ENCODE measurements around the gene SAMD14. TPM values are rescaled to one million over a fixed set of nuclear protein-coding genes. Genes with fewer than 3 reads are reported as not detected.

SAMD14 gene
- polyA plus RNA-seq, 1 experiment = 3.5 TPM

GRCh38 chr17:50070908-50071680 lies 58.9 kb downstream of the SAMD14 start:
- POLR2A ChIA-PET = no interaction called here

GRCh38 chr17:50067996-50068395 lies 62.0 kb downstream of the SAMD14 start:
- H3K27ac ChIP-seq (ENCODE audit: low read depth, low read length) = no peak overlapping the region
- ChIA-PET POLR2A (no interaction called here), CTCF (interaction anchor here (1.5 to 4.9 kb wide), 3 partner anchors 19 to 41 kb away, joined by 7 to 40 read pairs (median 15); partner anchors contain the start of gene PDK2)

More at GRCh38 chr17:50070908-50071680, 58.9 kb downstream of the SAMD14 start:
- no peak for DNase-seq (ENCODE audit: low read depth, low spot score)
- H3K4me3 ChIP-seq (ENCODE audit: low read depth, low read length) = no peak overlapping the region
- H3K27me3 ChIP-seq (ENCODE audit: control insufficient read depth, insufficient read depth, low read length) = no peaks in the 10 kb centered on the region
- CTCF ChIA-PET = interaction anchor here (1.2 kb wide), 1 partner anchor 16 kb away, joined by 3 read pairs; no protein-coding TSS in a partner anchor
- no peak for TF ChIP-seq CTCF (IDR thresholded peaks at IDR 0.05; ENCODE audit: low read depth, low read length)
- no peak overlapping the region for H3K27ac ChIP-seq (ENCODE audit: low read depth, low read length)
- H3K9me3 ChIP-seq (ENCODE audit: control insufficient read depth, insufficient read depth, low read length) = peaks cover 6% of the 10 kb centered on the region; the same call in 1 of the 2 replicates

GRCh38 chr17:50066995-50067394 lies 63.0 kb downstream of the SAMD14 start:
- Histone ChIP-seq H3K4me3 (ENCODE audit: low read depth, low read length) (no peak overlapping the region), H3K27me3 (ENCODE audit: control insufficient read depth, insufficient read depth, low read length) (no peaks in the 10 kb centered on the region), H3K9me3 (ENCODE audit: control insufficient read depth, insufficient read depth, low read length) (peaks cover 6% of the 10 kb centered on the region; the same call in 1 of the 2 replicates), H3K27ac (ENCODE audit: low read depth, low read length) (no peak overlapping the region)
- no peak for TF ChIP-seq CTCF (IDR thresholded peaks at IDR 0.05; ENCODE audit: low read depth, low read length)
- CTCF ChIA-PET = interaction anchor here (0.9 to 4.9 kb wide), 4 partner anchors 11 to 40 kb away, joined by 4 to 40 read pairs (median 11); partner anchors contain the start of genes ITGA3 and PDK2
- DNase-seq (ENCODE audit: low read depth, low spot score) = no peak
- POLR2A ChIA-PET = no interaction called here

More at GRCh38 chr17:50067996-50068395, 62.0 kb downstream of the SAMD14 start:
- Histone ChIP-seq H3K4me3 (ENCODE audit: low read depth, low read length) (no peak overlapping the region), H3K27me3 (ENCODE audit: control insufficient read depth, insufficient read depth, low read length) (no peaks in the 10 kb centered on the region), H3K9me3 (ENCODE audit: control insufficient read depth, insufficient read depth, low read length) (peaks cover 6% of the 10 kb centered on the region; the same call in 1 of the 2 replicates)
- DNase-seq (ENCODE audit: low read depth, low spot score) = no peak
- no peak for TF ChIP-seq CTCF (IDR thresholded peaks at IDR 0.05; ENCODE audit: low read depth, low read length)

- Histone ChIP-seq H3K9me3 (ENCODE audit: control insufficient read depth, insufficient read depth, low read length) (no peaks in the 10 kb centered on the region), H3K27me3 (ENCODE audit: control insufficient read depth, insufficient read depth, low read length) (no peaks in the 10 kb centered on the region), H3K4me3 (ENCODE audit: low read depth, low read length) (no peak overlapping the region), H3K27ac (ENCODE audit: low read depth, low read length) (peak overlapping the region; percentile 98)
- ChIA-PET POLR2A (no interaction called here), CTCF (interaction anchor here (0.7 to 4.9 kb wide), 4 partner anchors 8 to 38 kb away, joined by 3 to 40 read pairs (median 12); partner anchors contain the start of gene PDK2)
- no peak for DNase-seq (ENCODE audit: low read depth, low spot score)
- TF ChIP-seq CTCF (IDR thresholded peaks at IDR 0.05; ENCODE audit: low read depth, low read length) = no peak
These were observed 64.9 kb downstream of the SAMD14 start for GRCh38 chr17:50065056-50065455.

Measured in AG04450 (cell line).